OCI-LY1 (cell line): ENCODE data around the gene C2CD4B.

Source experiments
- EZH2 ChIP-seq: fragments of 200-600 bp; sonication (generic), shearing (Covaris generic); IDR thresholded peaks from 2 replicates; pipeline ENCODE4 v1.8.0; 2017; ENCODE audit warnings: borderline replicate concordance, mixed run types, mild to moderate bottlenecking, antibody characterized with exemption, low read length, moderate library complexity, mixed read lengths
- TF ChIP-seq, protein P1 (sequence below): fragments of 200-600 bp; sonication (generic), shearing (Covaris generic); IDR thresholded peaks from 2 replicates; pipeline ENCODE4 v1.5.1; 2017; ENCODE audit warnings: mild to moderate bottlenecking, antibody characterized with exemption, low read length, moderate library complexity, mixed read lengths

GRCh38 chr15:62149729-62150128, 15.4 kb downstream of the C2CD4B start:
- TF ChIP-seq, protein P1, sequence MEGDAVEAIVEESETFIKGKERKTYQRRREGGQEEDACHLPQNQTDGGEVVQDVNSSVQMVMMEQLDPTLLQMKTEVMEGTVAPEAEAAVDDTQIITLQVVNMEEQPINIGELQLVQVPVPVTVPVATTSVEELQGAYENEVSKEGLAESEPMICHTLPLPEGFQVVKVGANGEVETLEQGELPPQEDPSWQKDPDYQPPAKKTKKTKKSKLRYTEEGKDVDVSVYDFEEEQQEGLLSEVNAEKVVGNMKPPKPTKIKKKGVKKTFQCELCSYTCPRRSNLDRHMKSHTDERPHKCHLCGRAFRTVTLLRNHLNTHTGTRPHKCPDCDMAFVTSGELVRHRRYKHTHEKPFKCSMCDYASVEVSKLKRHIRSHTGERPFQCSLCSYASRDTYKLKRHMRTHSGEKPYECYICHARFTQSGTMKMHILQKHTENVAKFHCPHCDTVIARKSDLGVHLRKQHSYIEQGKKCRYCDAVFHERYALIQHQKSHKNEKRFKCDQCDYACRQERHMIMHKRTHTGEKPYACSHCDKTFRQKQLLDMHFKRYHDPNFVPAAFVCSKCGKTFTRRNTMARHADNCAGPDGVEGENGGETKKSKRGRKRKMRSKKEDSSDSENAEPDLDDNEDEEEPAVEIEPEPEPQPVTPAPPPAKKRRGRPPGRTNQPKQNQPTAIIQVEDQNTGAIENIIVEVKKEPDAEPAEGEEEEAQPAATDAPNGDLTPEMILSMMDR, result no peak
- TF ChIP-seq EZH2, result no peak
